Measurements from ENCODE around the gene LYL1. TPM values are rescaled to one million over a fixed set of nuclear protein-coding genes. Genes with fewer than 3 reads are reported as not detected.
A peak's percentile ranks its signal among the peaks of the same experiment; 100 is the strongest.

Gene LYL1
- total and polyA plus RNA-seq, 2 of the 13 experiments (the other 11 are each of a cell fraction or from before 2014, with no cell fraction given), result 0.75 to 0.92 TPM

DNA sequence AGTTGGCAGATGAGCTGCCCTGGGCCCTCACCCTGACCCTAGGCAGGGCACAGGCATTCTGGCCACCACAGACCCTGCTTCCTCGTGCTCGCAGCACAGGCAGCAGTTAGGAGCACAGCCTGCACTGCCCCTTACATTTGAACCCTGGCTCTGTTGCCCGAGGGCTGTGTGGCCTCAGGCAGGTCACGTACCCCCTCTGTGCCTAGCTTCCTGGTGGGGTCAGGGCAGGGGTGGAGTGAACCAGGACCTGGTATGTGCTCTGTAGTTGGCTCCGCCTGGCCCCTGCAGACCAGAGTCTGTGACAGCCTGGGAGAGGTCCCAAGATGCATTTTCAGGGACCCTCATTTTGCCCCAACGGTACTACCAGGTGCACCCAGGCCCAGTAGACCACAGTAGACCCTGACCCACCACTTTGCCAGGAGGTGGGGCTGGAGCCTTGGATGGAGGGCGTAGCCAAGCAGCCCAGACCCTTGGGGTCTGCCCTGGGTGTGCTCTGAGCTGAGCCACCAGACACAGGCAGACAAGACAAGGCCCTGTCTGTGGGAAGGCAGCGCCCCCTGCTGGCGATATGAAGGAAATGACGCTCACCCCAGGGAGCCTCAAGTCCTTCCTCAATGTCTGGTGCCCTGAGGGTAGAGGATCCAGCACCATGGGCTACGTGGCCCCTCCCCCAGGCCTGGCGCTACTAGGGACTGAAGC lies 9.1 kb downstream of the LYL1 start:
- ChIA-PET CTCF (ENCODE audit: low intra/inter-chr PET ratio, low total read pairs) (interaction anchor here (1.7 to 2.6 kb wide), 3 partner anchors 110 to 128 kb away, joined by 11 to 44 read pairs (median 18); no protein-coding TSS in a partner anchor), POLR2A (interaction anchor here (1.0 to 1.8 kb wide), 5 partner anchors 33 to 116 kb away, joined by 3 to 7 read pairs (median 4); no protein-coding TSS in a partner anchor)
- Histone ChIP-seq H3K4me1 (ENCODE audit: insufficient read depth, low read length) (peaks cover 50% of the 10 kb centered on the region), H3K79me2 (ENCODE audit: insufficient read depth, low read length) (no peaks in the 10 kb centered on the region), H3K27ac (ENCODE audit: extremely low read length, insufficient read depth, low read length) (no peak overlapping the region), H3K4me3 (replicated peaks in 1 of 3; ENCODE audit: insufficient read depth in 1 of 3, low read depth in 2 of 3, low read length in 3 of 3) (no peak overlapping the region), H3K36me3 (replicated peaks in 1 of 2; ENCODE audit: control insufficient read depth in 1 of 2, insufficient read depth in 2 of 2, low read length in 2 of 2) (peaks cover 0 to 2% of the 10 kb centered on the region in 2 experiments; a peak in 2 of 5 replicates), H3K4me2 (ENCODE audit: low read depth, low read length) (no peak overlapping the region), H3K9ac (ENCODE audit: insufficient read depth, low read depth, low read length) (no peak overlapping the region), H3K9me3 (ENCODE audit: low read length) (no peaks in the 10 kb centered on the region), H2AFZ (ENCODE audit: low read length) (no peak overlapping the region), H4K20me1 (ENCODE audit: insufficient read depth, low read length) (no peaks in the 10 kb centered on the region; the same call in 1 of the 2 replicates), H3K27me3 (ENCODE audit: control insufficient read depth in 1 of 2, insufficient read depth in 2 of 2, low read length in 2 of 2) (no peaks in the 10 kb centered on the region)
- DNase-seq (ENCODE audit: low spot score) (peak; percentile 76), ATAC-seq (peak; percentile 70), FAIRE-seq (peak; percentile 68)
- in situ Hi-C loops (cut with HindIII; ENCODE audit: extremely low pct_ligation_motif_present, low pct_unique_long_range_greater_than_20kb), result loop anchor here (5.0 kb wide), 2 partner anchors 61 to 116 kb away; no protein-coding TSS in a partner anchor
- intact Hi-C loops (cut with micrococcal nuclease; ENCODE audit: unreplicated experiment), result loop anchor here (1.0 kb wide), 1 partner anchor 115 kb away; no protein-coding TSS in a partner anchor
- BruUV-seq (replicated peaks), result no TSS peak
- WGBS (ENCODE audit: low lambda C conversion rate), result 0% methylated on average over 2 of the region's 12 CpGs
- TF ChIP-seq ZNF790 (CRISPR knock-in tag; IDR thresholded peaks at IDR 0.05; ENCODE audit: borderline replicate concordance) (no peak), ZNF367 (CRISPR knock-in tag; IDR thresholded peaks at IDR 0.05; ENCODE audit: borderline replicate concordance) (no peak), TAF1 (CRISPR knock-in tag; IDR thresholded peaks at IDR 0.05) (no peak), ZNF574 (CRISPR knock-in tag; IDR thresholded peaks at IDR 0.05) (peak; percentile 45; the same call in 1 of the 2 replicates), AGO1 (IDR thresholded peaks at IDR 0.05; ENCODE audit: low read depth, low read length, poor library complexity, severe bottlenecking) (no peak), ZSCAN22 (CRISPR knock-in tag; IDR thresholded peaks at IDR 0.05) (no peak), MIER3 (CRISPR knock-in tag; IDR thresholded peaks at IDR 0.05; ENCODE audit: borderline replicate concordance) (0 out of 2 replicates have a peak, but pooled peaks have one; percentile 35), ZNF709 (CRISPR knock-in tag; IDR thresholded peaks at IDR 0.05) (no peak), YEATS4 (CRISPR knock-in tag; IDR thresholded peaks at IDR 0.05; ENCODE audit: borderline replicate concordance) (no peak), YEATS2 (CRISPR knock-in tag; IDR thresholded peaks at IDR 0.05; ENCODE audit: borderline replicate concordance) (peak; percentile 19; the same call in 1 of the 2 replicates)
- TF ChIP-seq, protein P1, sequence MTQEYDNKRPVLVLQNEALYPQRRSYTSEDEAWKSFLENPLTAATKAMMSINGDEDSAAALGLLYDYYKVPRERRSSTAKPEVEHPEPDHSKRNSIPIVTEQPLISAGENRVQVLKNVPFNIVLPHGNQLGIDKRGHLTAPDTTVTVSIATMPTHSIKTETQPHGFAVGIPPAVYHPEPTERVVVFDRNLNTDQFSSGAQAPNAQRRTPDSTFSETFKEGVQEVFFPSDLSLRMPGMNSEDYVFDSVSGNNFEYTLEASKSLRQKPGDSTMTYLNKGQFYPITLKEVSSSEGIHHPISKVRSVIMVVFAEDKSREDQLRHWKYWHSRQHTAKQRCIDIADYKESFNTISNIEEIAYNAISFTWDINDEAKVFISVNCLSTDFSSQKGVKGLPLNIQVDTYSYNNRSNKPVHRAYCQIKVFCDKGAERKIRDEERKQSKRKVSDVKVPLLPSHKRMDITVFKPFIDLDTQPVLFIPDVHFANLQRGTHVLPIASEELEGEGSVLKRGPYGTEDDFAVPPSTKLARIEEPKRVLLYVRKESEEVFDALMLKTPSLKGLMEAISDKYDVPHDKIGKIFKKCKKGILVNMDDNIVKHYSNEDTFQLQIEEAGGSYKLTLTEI (CRISPR knock-in tag; conservative IDR thresholded peaks at IDR 0.05), result no peak
